HG03520 (cell line): ENCODE results near the gene PCDHGC4.

Experiments
- ATAC-seq: cut with Tn5 transposase; IDR thresholded peaks from one replicate; pipeline ENCODE4 v1.9.1; 2021; ENCODE audit warnings: mild to moderate bottlenecking, moderate library complexity; ENCODE audit not compliant: unreplicated experiment

Gene PCDHGC4

DNA sequence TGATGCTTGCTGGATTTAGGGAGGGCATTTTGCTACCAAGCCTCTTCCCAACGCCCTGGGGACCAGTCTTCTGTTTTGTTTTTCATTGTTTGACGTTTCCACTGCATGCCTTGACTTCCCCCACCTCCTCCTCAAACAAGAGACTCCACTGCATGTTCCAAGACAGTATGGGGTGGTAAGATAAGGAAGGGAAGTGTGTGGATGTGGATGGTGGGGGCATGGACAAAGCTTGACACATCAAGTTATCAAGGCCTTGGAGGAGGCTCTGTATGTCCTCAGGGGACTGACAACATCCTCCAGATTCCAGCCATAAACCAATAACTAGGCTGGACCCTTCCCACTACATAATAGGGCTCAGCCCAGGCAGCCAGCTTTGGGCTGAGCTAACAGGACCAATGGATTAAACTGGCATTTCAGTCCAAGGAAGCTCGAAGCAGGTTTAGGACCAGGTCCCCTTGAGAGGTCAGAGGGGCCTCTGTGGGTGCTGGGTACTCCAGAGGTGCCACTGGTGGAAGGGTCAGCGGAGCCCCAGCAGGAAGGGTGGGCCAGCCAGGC lies 27.0 kb downstream of the PCDHGC4 start:
- ATAC-seq = no peak

DNA sequence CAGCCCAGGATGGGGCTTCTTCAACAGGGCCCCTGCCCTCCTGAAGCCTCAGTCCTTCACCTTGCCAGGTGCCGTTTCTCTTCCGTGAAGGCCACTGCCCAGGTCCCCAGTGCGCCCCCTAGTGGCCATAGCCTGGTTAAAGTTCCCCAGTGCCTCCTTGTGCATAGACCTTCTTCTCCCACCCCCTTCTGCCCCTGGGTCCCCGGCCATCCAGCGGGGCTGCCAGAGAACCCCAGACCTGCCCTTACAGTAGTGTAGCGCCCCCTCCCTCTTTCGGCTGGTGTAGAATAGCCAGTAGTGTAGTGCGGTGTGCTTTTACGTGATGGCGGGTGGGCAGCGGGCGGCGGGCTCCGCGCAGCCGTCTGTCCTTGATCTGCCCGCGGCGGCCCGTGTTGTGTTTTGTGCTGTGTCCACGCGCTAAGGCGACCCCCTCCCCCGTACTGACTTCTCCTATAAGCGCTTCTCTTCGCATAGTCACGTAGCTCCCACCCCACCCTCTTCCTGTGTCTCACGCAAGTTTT lies 27.6 kb downstream of the PCDHGC4 start:
- no peak for ATAC-seq

DNA sequence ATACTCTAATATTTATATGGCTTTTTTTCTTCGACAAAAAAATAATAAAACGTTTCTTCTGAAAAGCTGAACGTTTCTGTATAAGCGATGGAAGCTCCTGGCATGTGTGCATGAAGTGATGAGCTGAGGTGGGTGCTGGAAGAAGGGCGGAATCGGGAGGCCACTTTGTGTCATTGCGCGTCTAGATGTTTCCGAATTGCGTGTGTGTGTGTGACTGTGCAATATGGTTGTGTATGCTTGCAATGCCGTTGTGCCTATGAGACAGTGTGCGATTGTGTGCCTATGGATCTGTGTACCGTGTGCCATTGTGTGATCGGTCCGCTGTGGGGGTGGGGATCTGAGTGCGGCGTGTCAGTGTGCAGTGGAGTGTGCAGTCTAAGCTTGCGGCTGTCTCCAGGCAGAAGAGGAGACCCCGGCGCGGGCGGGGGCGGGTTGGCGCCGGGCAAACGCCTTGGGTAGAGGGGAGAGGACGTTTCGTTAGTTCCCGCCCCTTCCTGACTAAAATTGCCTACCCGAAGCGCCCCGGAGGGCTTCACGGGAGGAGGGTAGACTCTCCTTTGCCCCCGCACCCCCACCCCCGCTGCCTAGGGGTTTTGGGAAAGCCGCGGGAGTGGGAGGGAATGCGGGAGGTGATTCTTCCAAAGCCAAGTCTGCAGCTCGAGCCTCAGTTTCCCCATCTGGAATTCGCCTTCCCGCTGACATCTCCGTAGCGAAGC lies 28.2 kb downstream of the PCDHGC4 start:
- ATAC-seq = no peak

DNA sequence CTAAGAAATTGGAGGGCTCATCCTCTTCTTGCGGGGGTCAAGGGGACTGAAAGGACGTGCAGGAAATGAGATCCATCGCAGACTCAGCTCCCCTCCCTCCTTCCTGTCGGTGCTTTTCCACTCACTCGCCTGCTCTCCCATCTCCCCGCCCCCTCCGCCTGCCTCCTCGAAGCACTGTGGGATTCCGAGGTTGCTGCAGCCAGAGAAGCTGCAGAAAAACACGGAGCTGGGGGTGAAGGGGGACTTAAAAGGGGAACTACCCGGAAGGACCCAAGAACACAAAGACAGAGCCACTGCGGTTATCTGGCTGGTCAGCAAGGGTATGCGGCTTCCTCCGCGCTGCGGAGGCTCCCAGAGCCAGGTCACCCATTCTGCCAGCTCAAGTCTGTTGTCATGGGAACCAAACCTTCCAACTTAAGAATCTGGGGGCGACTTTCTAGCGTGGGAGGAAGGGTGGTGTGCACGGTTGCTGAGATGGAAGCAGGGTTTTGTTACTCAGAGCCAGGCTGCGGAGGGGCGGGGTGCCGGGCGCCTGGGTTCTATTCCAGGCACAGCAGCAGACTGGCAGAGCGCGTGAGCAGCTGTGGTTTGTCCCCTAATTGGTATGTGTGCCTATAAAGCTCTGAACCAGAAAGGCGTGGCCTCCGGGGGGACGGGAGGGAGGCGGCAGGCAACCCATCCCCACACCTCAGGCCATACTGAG lies 28.9 kb downstream of the PCDHGC4 start:
- peak; percentile 30 for ATAC-seq

DNA sequence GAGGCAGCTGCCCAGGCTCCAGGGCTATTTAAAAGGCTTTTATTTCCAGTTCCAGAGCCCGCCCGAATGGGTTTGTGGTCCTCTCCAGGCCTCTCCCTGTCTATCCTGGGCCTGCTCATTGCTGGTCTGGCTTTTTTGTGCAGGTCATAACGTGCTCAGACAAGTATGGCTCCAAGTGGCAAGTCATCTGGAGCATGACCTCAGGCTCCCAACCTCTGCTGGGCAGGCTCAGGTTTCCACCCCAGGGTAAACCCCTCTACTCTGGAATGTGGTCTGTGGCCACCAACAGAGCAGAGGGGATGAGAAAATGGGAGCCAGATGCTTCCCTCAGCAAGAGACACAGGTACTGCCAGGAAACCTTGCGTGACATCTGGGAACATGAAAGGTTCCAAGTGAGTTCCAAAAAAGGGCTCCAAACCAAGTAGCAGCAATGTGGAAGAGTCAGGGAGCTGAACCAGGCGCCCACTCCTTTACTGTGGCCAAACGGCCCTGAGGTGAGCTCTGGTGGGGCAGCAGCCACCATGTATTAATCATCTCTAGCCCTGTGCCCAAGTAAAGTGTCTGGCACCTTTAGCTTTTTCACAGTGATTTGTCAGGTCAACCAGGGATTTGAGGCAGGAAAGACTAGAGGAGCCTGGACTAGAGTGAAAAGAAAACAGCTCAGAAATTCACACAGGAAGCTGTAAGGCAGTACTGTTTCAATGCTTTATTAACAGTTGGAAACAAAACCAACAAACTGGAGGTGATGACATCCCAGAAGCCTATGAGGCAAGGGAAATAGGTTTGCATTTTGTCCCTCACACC lies 29.7 kb downstream of the PCDHGC4 start:
- peak; percentile 12 for ATAC-seq

DNA sequence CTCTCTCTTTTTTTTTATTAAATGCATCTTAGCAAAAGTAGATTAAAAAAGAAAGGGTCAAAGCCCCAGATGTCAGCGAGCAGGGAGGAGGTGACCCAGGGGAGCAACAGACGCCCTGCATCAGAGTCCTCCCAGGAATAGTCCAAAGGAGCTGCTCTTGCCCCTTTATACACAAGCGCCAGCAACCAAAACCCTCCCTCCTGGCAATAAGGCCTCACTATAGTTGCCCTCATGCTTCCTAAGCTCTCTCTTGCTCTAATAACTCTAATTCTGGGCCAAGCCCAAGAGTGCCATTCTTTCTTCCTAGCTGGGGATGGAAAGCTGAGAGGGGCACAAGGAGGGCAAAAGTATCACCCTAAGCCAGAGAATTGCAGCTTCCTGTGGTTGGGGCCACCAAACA lies 30.3 kb downstream of the PCDHGC4 start:
- ATAC-seq = no peak

DNA sequence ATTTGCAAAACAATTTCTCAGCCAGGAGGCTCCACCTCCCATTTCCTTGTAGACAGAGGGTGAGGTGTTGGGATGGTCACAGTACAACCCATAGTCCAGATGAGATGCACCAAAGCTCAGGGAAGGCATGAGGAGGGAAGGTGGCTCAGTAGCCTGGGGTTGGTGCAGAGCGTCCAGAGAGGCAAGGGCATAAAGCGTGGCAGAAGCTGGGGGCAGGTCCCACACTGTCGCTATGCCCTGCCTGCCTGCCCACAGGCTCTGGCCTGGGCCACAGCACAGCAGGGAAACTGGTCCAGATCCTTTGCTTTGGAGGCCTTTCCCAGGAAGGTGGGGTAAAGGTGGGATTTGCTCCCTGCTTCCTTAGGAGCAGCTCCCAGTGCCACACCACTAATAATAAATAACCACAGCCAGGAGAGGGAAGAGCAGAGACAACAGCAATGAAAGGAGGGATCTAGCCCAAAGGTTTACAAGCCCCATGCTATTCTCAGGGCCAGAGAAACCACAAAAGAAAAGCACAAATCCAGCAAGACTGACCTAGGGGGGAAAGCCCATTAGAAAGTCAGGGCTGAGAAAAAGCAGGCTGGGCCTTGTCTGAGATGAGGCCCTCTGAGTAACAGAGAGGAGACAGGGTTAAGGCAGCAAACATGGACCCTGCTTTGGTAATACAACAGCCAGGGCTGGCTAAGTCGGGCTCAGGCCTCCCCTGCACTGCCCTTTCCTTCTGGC lies 31.3 kb downstream of the PCDHGC4 start:
- ATAC-seq = no peak

DNA sequence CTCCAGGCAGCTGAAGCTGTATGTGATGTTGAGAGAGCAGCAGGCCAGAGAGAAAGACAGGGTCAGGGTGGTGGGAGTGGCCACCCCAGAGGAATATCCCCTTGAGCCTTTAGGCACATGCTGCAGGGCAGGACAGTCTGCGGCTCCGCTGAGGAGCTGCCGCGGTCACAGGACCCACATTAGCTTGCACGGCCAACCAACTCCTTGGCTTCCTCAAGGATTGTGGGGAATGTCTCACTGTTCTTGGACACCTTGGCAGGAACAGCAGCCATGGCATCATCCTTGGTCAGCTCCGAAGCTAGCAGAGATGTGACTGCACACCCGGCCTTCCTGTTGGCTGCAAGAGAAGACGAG lies 31.8 kb downstream of the PCDHGC4 start:
- no peak for ATAC-seq

DNA sequence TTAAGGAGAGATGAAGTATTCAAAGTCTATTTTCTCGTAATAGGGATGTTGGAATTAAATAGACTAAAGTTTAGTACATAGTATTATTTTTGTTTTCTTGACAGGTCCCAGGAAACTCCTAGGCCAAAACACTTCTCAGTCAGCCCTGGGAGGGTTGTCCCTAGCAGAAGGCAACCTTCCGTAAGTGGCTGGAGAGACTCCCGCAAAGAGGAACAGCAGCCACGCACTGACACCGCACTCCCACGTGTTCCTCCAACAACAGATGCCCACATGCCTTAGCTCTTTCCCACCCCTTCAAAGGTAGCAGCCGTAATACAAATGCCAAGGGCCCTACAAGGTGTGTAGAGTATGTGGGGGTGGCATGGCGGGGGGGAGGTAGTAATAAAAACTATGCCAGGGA lies 32.5 kb downstream of the PCDHGC4 start:
- ATAC-seq = no peak

DNA sequence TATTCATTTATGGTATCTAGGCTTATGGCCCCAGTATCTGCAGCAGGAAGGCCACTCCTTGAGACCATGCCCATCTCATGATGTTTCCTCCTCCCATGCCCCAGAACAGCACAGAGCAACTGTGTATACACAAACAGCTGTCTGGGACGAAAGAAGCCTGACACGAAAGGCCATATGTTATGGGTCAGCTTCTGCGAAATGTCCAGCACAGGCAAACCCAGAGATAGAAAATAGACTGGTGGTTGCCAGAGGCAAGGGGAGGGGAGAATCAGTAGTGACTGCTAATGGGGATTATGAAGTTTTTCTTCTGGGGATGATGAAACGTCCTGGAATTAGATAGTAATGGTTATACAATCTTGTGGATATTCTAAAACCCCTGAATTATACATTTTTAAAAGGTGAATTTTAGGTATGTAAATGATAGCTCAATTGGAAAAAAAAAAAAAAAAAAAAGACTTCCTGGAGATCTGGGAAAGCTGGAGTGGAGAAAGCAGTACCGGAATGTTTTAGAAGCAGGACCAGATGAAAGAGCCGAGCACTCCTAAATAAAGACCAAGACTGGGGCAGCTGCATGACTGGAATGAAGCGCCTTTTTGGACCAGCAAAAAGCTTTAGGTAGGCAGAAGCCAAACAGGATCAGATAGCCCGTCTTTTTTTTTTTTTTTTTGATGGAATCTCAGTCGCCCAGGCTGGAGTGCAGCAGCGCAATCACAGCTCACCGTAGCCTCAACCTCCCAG lies 33.2 kb downstream of the PCDHGC4 start:
- ATAC-seq = no peak

DNA sequence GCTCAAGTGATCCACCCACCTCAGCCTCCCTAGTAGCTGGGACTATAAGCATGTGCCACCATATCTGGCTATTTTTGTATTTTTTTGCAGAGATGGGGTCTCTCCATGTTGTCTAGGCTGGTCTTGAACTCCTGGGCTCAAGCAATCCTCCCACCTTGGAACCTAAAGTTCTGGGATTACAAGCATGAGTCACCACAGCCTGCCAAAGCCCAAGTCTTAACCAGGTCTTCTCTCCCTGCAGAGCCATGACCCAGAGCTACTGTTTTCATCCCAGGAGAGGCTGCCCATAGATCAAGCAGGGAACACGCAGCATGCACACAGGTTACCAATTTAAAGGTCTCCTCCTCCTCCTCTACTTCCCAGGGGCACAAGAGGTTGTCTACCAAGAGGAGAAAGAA lies 33.8 kb downstream of the PCDHGC4 start:
- no peak for ATAC-seq

DNA sequence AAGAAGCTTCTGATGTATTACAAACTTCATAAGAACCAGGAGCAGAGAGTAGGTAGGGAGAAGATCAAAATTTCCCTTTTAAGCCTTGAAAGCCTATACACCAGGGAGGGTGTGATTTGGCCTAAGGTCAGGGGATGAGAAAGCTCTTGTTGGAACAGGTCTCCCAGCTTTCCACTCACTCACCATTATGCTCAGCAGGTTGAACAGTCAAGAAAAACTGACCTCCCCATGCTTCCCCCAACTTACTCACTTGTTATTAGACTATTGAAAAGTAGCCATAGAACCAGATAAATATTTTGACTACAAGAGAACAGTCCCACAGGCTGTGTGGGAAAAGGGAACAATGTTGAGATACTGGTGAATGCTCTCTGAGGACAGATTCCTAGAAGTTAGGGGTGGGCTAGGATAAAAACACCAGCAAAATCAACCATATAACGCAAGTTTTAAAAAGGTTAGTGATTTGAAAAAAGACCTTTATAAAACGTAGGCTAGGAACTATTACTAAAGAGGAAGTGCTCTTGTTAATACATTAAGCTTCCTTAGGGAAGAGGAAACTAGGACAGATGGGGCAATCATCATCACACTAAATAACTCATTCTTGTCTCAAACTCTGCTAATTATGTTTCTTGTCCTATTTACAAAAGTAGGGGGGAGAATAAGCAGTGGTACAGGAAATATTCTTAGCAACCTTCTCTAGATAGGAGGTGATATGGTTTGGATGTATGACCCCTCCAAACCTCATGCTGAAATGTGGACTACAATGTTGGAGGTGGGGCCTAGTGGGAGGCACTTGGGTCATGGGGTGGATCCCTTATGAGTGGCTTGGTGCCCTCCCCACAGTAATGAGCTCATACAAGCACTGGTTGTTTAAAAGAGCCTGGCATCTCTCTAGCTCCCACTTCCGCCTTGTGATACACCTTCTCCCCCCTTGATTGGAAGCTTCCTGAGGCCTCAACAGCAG lies 35.1 kb downstream of the PCDHGC4 start:
- no peak for ATAC-seq

DNA sequence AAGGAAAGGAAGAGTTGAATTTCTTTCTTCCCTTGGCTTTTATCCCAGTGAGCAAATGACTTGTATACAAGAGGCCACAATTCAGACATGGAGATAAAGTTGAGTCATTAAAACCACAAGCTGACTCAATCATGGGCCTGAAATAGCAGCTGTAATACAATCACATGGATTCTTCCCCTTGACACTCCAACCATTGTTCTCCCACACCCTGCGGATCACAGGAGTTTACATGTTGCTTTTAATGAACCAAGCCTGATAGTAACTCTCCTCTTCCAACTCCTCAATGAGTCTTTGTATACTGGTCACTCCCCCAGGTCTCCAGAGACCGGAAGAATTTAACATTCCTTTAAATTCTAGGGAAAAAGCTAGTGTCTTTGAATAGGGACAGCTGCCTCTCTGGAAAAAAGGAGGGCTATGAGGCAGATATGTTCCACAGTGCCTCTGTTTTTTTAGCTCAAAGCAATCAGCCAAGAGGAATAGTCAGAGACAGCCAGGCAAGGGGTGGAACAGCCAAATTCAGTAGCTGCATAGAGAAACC lies 36.5 kb downstream of the PCDHGC4 start:
- no peak for ATAC-seq

DNA sequence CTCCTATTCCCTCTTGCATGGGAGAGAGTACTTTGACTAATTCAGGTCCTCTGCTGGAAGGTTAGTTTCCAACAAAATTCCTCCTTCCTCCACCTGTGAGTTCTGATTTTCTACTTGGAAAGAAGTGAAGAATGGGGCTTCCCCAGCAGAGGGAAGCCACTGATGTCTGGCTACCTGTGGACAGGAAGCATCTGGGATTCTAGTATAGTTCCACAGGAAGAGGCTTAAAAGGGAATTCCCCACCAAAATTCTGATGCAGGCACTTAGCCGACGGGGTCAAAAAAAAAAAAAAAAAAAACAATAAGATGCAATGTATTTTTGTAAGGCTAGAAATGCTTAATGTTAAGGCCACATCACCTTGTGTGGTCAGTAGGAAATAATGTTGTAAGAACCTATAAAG lies 37.5 kb downstream of the PCDHGC4 start:
- no peak for ATAC-seq

DNA sequence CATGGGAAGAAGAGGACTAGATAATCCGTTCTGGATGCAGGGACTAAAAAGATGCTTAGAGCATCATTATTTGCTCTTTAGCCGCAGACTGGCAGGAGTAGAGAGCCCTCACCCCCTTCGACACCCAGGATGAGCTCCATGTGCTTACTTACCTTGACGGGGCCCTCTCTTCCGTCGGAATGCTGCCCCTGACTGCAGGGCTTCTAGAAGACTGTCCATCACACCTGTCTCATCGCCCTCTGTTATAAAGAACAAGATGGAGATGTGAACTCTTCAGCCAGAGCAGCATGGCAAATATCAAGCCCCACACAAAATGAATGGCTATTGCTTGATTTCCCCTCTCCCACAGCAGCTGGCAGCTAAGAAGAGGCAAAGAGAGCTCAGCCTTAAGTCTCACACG lies 39.2 kb downstream of the PCDHGC4 start:
- ATAC-seq = no peak

DNA sequence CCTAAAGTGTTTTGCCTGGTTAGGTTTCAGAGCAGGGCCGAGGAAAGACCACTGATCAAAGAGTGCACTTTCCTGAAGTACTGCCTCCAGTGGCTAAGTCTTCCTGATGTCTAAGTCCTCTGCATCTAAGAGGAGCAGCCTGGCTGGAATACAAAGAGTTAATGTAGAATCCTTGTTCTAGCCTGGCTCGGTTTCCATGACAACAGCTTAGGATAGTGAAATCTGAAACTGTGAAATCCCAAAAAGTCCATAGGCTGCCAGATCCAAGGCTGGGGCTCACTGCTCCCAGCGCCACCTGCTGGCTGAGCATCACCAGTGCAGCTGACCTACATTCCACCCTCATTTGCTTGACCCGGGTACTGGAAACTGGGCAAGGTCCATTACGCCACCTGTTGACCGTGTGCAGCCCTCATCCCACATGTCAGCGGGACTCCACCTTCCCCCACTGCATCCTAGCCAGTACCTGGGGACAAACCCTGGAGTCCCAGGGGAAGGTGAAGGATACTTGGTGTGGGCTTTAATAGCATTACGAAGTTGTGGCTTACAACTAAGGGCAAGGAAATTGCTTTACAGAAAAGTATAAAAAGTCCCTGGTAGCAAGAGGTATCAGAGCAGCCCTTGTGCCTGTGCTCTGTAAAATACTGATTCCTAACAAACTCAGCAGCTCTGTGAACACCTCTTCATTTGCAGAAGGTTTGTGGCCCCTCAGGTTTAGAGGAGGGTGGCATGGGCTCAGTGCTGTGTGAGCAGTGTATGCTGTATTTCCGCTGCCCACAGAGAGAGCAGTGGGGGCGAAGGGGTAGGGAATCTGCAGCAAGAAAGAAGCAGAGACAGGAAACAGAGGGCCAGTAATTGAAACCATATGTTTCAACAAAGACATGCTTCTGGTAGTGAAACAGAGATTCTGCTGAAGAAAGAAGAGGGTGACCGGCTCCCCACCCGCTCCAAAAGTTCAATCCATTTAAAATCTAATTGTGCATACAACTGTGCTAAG lies 40.1 kb downstream of the PCDHGC4 start:
- ATAC-seq = peak; percentile 55

DNA sequence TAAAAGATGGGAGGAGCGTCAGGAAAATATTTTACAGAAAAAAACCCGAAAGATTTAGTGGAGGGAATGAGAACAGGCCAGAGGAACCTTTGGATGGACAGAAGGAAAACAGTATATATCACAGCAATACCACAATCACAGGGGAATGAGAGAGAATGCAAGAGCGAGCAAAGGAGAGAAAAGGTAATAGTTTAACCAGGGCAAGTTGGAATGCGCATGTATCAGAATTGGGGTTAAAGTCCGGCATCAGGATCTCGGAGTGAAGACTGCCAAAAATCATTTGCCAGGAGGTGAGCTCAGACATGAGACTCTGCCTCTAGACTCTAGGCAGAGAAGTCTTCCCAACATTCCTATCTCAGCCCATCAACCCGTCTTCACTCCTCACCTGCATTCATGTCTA lies 40.8 kb downstream of the PCDHGC4 start:
- ATAC-seq = no peak
